Measurements from ENCODE around the gene TLE5. TPM values are rescaled to one million over a fixed set of nuclear protein-coding genes. Genes with fewer than 3 reads are reported as not detected.

Gene TLE5
- total and polyA plus RNA-seq, 9 of the 15 experiments (the other 6 are each of a cell fraction or from before 2014, with no cell fraction given) = 2.0 to 347 (median 235) TPM

DNA sequence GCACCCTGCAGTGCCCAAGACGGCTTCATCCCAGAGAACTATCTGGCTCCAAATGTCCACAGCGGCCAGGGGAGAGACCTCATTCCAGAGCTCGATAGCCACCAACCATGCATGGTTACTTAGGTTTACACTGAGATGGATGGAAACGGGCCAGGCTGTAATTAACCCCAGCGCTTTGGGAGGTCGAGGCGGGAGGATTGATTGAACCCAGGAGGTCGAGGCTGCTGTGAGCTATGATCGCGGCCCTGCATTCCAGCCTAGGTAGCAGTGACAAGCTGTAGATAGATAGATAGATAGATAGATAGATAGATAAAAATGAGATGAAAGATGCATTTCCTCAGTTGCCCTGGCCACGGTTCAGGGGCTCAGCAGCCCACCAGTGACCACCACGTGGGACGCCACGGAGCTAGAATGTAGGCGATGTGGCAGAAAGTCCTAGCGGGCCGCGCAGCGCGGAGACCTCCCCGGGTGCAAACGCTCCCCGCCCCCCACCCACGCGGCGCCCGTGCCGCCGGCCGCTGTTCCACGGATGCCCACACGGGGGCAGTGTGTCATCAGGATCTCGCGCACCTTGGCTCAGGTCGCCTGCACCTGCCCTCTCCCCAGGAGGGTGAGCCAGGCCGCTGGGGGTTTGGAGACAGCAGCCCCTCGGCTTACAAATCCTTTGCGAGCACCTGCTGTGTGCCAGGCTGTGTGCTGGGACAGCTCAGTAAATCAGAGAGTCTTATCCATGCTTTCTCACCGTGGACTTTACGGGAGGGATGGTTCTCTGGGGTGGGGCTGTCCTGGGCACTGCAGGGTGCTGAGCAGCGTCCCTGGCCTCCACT lies 13.5 kb upstream of the TLE5 start (continued):
- TF ChIP-seq, protein P1, sequence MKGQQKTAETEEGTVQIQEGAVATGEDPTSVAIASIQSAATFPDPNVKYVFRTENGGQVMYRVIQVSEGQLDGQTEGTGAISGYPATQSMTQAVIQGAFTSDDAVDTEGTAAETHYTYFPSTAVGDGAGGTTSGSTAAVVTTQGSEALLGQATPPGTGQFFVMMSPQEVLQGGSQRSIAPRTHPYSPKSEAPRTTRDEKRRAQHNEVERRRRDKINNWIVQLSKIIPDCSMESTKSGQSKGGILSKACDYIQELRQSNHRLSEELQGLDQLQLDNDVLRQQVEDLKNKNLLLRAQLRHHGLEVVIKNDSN (CRISPR knock-in tag; IDR thresholded peaks at IDR 0.05) = no peak
- TF ChIP-seq ELF1 (tag; IDR thresholded peaks at IDR 0.05) (no peak), NEUROD1 (IDR thresholded peaks at IDR 0.05; ENCODE audit: borderline replicate concordance, low read depth, low read length, partially characterized antibody) (no peak), GTF2A2 (tag; IDR thresholded peaks at IDR 0.05) (no peak), ESRRB (CRISPR knock-in tag; IDR thresholded peaks at IDR 0.05; ENCODE audit: borderline replicate concordance) (no peak), ZNF507 (tag; conservative IDR thresholded peaks at IDR 0.05) (no peak), SP1 (CRISPR knock-in tag; IDR thresholded peaks at IDR 0.05) (peak; percentile 51; the same call in 1 of the 2 replicates), RBM14 (IDR thresholded peaks at IDR 0.05; ENCODE audit: borderline replicate concordance, insufficient read depth, low read depth, low read length) (no peak), PHB (CRISPR knock-in tag; IDR thresholded peaks at IDR 0.05) (no peak), POLR3A (IDR thresholded peaks at IDR 0.05; ENCODE audit: borderline replicate concordance, extremely low read depth, insufficient read depth, insufficient read length) (no peak), CBX3 (IDR thresholded peaks at IDR 0.05; ENCODE audit: borderline replicate concordance in 1 of 2, low read length in 2 of 2) (no peak), RFX7 (CRISPR knock-in tag; IDR thresholded peaks at IDR 0.05) (no peak)
- TF ChIP-seq, protein P2, sequence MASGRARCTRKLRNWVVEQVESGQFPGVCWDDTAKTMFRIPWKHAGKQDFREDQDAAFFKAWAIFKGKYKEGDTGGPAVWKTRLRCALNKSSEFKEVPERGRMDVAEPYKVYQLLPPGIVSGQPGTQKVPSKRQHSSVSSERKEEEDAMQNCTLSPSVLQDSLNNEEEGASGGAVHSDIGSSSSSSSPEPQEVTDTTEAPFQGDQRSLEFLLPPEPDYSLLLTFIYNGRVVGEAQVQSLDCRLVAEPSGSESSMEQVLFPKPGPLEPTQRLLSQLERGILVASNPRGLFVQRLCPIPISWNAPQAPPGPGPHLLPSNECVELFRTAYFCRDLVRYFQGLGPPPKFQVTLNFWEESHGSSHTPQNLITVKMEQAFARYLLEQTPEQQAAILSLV (tag; IDR thresholded peaks at IDR 0.05) = no peak
- TF ChIP-seq, protein P3, sequence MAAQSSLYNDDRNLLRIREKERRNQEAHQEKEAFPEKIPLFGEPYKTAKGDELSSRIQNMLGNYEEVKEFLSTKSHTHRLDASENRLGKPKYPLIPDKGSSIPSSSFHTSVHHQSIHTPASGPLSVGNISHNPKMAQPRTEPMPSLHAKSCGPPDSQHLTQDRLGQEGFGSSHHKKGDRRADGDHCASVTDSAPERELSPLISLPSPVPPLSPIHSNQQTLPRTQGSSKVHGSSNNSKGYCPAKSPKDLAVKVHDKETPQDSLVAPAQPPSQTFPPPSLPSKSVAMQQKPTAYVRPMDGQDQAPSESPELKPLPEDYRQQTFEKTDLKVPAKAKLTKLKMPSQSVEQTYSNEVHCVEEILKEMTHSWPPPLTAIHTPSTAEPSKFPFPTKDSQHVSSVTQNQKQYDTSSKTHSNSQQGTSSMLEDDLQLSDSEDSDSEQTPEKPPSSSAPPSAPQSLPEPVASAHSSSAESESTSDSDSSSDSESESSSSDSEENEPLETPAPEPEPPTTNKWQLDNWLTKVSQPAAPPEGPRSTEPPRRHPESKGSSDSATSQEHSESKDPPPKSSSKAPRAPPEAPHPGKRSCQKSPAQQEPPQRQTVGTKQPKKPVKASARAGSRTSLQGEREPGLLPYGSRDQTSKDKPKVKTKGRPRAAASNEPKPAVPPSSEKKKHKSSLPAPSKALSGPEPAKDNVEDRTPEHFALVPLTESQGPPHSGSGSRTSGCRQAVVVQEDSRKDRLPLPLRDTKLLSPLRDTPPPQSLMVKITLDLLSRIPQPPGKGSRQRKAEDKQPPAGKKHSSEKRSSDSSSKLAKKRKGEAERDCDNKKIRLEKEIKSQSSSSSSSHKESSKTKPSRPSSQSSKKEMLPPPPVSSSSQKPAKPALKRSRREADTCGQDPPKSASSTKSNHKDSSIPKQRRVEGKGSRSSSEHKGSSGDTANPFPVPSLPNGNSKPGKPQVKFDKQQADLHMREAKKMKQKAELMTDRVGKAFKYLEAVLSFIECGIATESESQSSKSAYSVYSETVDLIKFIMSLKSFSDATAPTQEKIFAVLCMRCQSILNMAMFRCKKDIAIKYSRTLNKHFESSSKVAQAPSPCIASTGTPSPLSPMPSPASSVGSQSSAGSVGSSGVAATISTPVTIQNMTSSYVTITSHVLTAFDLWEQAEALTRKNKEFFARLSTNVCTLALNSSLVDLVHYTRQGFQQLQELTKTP (IDR thresholded peaks at IDR 0.05; ENCODE audit: low read depth in 1 of 2, partially characterized antibody in 2 of 2) = no peak
- TF ChIP-seq, protein P4, sequence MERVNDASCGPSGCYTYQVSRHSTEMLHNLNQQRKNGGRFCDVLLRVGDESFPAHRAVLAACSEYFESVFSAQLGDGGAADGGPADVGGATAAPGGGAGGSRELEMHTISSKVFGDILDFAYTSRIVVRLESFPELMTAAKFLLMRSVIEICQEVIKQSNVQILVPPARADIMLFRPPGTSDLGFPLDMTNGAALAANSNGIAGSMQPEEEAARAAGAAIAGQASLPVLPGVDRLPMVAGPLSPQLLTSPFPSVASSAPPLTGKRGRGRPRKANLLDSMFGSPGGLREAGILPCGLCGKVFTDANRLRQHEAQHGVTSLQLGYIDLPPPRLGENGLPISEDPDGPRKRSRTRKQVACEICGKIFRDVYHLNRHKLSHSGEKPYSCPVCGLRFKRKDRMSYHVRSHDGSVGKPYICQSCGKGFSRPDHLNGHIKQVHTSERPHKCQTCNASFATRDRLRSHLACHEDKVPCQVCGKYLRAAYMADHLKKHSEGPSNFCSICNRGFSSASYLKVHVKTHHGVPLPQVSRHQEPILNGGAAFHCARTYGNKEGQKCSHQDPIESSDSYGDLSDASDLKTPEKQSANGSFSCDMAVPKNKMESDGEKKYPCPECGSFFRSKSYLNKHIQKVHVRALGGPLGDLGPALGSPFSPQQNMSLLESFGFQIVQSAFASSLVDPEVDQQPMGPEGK (CRISPR knock-in tag; IDR thresholded peaks at IDR 0.05; ENCODE audit: borderline replicate concordance) = no peak

Data from K562 (cell line).